ENCODE results near the gene DNAH8. TPM values are rescaled to one million over a fixed set of nuclear protein-coding genes. Genes with fewer than 3 reads are reported as not detected.

Gene DNAH8
- total RNA-seq, 1 donor from 2014 or later: 1.1 TPM

DNA sequence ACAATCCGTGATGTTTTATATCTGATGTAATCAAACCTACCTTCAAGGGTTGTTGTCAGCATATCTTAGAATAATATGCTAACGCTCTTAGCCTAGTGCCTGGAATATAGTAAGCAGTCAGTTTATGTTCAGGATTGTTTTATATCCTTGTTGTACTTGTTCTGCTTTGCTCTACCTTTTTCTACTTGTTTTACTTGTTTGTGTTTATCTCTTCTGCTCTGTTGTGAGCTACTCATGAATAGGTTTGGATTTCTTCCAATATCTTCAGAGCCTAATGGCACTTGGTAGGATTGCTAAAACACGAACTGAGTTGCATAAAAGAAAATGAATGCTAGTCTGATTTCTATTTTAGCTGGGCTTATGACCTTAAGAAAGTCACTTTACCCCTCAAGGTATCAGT lies 40.1 kb downstream of the DNAH8 start:
- Histone ChIP-seq H3K79me2 (ENCODE audit: low read depth) (no peaks in the 10 kb centered on the region), H3K4me3 (no peak overlapping the region), H2AFZ (replicated peaks) (no peak overlapping the region), H4K20me1 (ENCODE audit: low read depth) (no peaks in the 10 kb centered on the region), H3K27me3 (no peaks in the 10 kb centered on the region), H3K36me3 (no peaks in the 10 kb centered on the region), H3K4me1 (no peaks in the 10 kb centered on the region), H3K27ac (no peak overlapping the region), H3K9me3 (ENCODE audit: low read depth) (peaks cover 3% of the 10 kb centered on the region), H3F3A (ENCODE audit: low read depth) (no peaks in the 10 kb centered on the region), H3K9ac (no peak overlapping the region), H3K4me2 (no peak overlapping the region)
- Mint-ChIP-seq H3K27me3 (ENCODE audit: insufficient read depth, low read depth) (peaks cover 12% of the 10 kb centered on the region), H3K9me3 (no peaks in the 10 kb centered on the region), H3K4me3 (no peak overlapping the region), H3K36me3 (no peaks in the 10 kb centered on the region), H3K4me1 (no peaks in the 10 kb centered on the region), H3K27ac (no peak overlapping the region)
- TF ChIP-seq EZH2 (IDR thresholded peaks at IDR 0.05): no peak
- TF ChIP-seq, protein P1, sequence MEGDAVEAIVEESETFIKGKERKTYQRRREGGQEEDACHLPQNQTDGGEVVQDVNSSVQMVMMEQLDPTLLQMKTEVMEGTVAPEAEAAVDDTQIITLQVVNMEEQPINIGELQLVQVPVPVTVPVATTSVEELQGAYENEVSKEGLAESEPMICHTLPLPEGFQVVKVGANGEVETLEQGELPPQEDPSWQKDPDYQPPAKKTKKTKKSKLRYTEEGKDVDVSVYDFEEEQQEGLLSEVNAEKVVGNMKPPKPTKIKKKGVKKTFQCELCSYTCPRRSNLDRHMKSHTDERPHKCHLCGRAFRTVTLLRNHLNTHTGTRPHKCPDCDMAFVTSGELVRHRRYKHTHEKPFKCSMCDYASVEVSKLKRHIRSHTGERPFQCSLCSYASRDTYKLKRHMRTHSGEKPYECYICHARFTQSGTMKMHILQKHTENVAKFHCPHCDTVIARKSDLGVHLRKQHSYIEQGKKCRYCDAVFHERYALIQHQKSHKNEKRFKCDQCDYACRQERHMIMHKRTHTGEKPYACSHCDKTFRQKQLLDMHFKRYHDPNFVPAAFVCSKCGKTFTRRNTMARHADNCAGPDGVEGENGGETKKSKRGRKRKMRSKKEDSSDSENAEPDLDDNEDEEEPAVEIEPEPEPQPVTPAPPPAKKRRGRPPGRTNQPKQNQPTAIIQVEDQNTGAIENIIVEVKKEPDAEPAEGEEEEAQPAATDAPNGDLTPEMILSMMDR (IDR thresholded peaks at IDR 0.05): no peak
- no peak for TF ChIP-seq EZH2phosphoT487 (IDR thresholded peaks at IDR 0.05)
- DNase-seq (ENCODE audit: low spot score): no peak

GRCh38 chr6:38755874-38756273 lies 40.8 kb downstream of the DNAH8 start:
- Histone ChIP-seq H3K4me2 (no peak overlapping the region), H3K4me1 (no peaks in the 10 kb centered on the region), H3F3A (ENCODE audit: low read depth) (no peaks in the 10 kb centered on the region), H3K27me3 (no peaks in the 10 kb centered on the region), H3K36me3 (no peaks in the 10 kb centered on the region), H4K20me1 (ENCODE audit: low read depth) (no peaks in the 10 kb centered on the region), H3K4me3 (no peak overlapping the region), H3K9me3 (ENCODE audit: low read depth) (peaks cover 4% of the 10 kb centered on the region), H3K27ac (no peak overlapping the region), H3K79me2 (ENCODE audit: low read depth) (no peaks in the 10 kb centered on the region), H3K9ac (no peak overlapping the region), H2AFZ (replicated peaks) (no peak overlapping the region)
- Mint-ChIP-seq H3K9me3 (peaks cover 2% of the 10 kb centered on the region), H3K4me3 (no peak overlapping the region), H3K36me3 (no peaks in the 10 kb centered on the region), H3K27me3 (ENCODE audit: insufficient read depth, low read depth) (peaks cover 13% of the 10 kb centered on the region), H3K4me1 (no peaks in the 10 kb centered on the region), H3K27ac (no peak overlapping the region)
- DNase-seq (ENCODE audit: low spot score): no peak
- TF ChIP-seq EZH2phosphoT487 (IDR thresholded peaks at IDR 0.05) (no peak), EZH2 (IDR thresholded peaks at IDR 0.05) (no peak)
- TF ChIP-seq, protein P1 (IDR thresholded peaks at IDR 0.05): no peak

- Mint-ChIP-seq H3K27ac (no peak overlapping the region), H3K4me1 (peaks cover 2% of the 10 kb centered on the region), H3K9me3 (peaks cover 3% of the 10 kb centered on the region), H3K4me3 (no peak overlapping the region), H3K36me3 (no peaks in the 10 kb centered on the region), H3K27me3 (ENCODE audit: insufficient read depth, low read depth) (peaks cover 9% of the 10 kb centered on the region)
- Histone ChIP-seq H3K9ac (no peak overlapping the region), H3K4me1 (peaks cover 9% of the 10 kb centered on the region), H2AFZ (replicated peaks) (no peak overlapping the region), H3F3A (ENCODE audit: low read depth) (peaks cover 6% of the 10 kb centered on the region), H3K79me2 (ENCODE audit: low read depth) (no peaks in the 10 kb centered on the region), H3K36me3 (no peaks in the 10 kb centered on the region), H3K4me2 (no peak overlapping the region), H3K9me3 (ENCODE audit: low read depth) (peaks cover 4% of the 10 kb centered on the region), H3K27ac (no peak overlapping the region), H3K27me3 (no peaks in the 10 kb centered on the region), H3K4me3 (no peak overlapping the region), H4K20me1 (ENCODE audit: low read depth) (no peaks in the 10 kb centered on the region)
- TF ChIP-seq EZH2 (IDR thresholded peaks at IDR 0.05): no peak
- TF ChIP-seq, protein P1 (IDR thresholded peaks at IDR 0.05): no peak
- TF ChIP-seq EZH2phosphoT487 (IDR thresholded peaks at IDR 0.05): no peak
- DNase-seq (ENCODE audit: low spot score): no peak
These were observed 45.0 kb downstream of the DNAH8 start for GRCh38 chr6:38760097-38760496.

Measured in neural progenitor cell (in vitro differentiated cells).